Measurements from ENCODE around the gene CAMK1D.

Gene CAMK1D

DNA sequence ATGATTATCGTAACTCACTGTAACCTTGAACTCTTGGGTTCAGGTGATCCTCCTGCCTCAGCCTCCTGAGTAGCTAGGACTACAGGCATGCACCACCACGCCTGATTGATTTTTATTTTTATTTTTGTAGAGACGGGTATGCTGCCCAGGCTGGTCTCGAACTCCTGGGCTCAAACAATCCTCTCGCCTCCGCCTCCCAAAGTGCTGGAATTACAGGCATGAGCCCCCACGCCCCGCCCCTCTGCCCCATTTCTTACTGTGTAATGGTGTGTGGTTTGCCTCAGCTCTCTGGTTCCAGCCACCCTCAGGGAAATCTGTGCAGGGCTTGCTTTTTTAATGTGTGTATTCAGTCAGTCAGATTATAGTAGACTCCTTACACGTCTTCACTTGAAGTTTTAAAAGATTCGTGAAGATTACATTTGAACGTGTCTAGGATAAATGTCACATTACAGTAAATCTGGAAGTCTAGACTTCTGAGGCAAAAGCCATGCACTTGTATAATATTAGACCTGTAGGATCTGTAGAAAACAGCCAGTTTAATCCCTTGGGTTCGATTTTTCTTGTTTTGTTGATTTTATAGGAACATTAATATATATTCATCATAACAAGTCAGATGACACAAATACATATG lies 276.2 kb downstream of the CAMK1D start:
- DNase-seq (ENCODE audit: low read depth in 2 of 2), result no peak

DNA sequence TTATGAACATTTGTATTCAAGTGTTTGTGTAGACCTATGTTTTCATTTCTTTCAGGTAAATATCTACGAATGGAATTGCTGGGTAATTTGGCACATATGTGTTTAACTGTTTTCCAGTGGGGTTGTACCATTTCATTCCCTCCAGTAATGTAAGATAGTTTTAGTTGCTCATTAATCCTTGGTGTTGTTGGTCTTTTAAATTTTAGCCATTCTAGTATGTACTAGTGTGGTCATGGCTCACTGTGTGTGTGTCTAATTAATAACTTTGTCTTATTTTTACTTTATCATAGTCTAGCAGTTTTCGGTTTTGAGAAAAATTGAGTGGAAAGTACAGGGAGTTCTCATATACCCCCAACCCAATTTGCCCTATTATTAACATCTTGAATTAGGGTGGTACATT lies 278.8 kb downstream of the CAMK1D start:
- no peak for DNase-seq (ENCODE audit: low read depth in 2 of 2)

DNA sequence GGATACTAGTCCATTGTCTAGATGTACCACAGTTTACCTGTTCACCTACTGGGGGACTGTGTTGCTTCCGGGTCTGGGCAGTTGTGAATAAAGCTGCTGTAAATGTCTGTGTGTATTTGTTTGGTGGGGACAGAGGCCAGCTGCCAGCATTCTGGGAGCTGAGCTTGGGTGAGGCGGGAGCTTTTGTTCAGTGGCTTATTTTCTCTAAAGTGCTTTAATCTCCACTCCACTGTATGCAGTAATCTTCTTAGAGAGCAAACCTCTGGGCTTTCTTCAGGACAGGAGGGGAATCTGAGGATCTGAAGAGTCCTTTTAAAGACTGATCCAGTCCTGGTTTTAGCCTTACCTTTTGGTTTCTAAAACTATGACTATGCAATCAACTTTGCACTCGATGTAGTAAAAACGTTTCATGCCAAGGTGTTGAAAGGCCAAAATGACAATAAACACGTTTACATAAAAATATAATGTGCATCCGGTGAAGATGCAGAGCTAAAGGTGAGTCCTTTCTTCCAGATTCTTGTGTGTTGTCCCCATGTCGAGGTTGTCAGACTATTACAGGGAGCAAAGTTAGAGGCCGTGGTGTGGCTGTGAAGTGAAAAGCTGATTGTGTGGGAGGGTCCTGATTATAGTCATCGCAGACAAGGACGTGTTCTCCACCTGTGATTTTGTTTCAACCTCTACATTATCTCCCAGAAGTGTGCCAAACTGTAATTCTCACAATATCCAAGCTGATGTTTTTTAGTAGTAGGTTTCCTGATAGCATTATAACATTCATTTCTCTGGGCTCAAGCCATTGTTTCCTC lies 279.8 kb downstream of the CAMK1D start:
- no peak for DNase-seq (ENCODE audit: low read depth in 2 of 2)

DNA sequence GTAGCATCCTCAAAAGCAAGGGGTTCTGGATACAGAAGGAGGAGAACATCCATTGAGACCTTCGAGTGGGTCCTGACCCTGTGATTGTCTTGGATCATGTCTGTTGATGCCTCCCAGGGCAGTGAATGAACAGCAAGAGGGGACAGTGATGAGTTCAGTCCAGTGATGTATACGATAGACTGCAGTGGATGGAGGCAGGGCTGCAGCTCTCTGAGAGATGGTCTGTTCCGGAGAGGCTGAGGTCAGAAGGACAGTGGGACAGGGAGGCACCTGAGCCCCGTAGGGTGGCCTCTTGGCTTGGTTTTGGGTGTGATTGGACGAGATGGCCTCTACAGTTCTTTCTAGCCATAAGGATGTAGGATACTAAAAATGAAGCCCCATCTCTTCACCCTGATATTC lies 280.4 kb downstream of the CAMK1D start:
- DNase-seq (ENCODE audit: low read depth in 2 of 2), result no peak

DNA sequence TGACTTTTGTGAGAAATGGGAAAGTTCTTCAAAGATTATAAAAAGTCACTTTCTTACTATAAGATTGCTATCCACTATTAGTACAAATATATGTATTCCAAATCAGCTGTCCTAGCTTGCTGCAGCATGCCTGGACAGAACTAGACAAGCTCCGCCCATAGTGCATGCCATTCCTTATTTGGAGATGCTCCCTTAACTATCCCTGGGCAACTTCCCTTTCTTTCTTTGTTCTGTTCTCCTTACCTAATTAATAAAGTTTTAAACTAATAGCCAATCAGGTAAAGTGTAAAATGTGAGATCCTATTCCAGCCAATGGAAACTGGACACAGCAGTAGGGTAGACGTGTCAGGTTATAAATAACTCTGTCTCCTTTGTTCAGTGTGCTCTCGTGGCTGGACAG lies 281.9 kb downstream of the CAMK1D start:
- DNase-seq (ENCODE audit: low read depth in 2 of 2), result no peak

DNA sequence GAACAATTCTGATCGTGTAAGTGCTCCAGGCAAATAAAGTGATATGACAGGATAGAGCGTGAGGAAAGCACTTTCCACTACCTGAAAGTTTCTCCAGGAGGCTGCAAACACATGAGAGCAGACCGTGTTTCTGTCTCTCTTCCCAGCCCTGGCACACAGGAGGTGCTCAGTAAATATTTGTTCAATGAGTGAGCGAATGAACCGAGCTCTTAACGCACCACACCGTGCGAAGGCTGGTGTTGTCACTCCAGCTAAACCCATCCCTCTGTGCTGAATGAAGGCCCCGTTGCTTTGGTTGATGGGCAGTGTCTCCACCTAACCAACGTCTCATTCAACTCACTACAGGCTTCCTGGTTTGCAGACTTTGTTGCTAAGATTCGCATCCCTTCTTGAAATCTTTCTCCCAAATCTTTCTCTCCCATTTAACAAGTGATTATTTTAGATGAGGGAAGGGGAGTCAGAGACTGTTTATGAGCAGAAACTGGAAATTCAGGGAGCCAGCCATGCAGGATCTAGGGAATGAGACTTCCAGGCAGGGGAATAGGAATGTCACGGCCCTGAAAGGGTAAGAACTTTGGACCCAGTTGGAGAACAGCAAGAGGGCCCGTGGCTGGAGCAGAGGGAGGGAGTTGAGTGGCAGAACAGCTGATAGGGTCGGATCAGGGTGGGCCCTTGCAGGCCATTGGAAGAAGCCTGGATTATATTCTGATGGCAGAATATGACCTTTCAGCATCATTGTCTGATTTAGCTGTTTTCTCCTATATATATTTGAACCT lies 282.6 kb downstream of the CAMK1D start:
- no peak for DNase-seq (ENCODE audit: low read depth in 2 of 2)

DNA sequence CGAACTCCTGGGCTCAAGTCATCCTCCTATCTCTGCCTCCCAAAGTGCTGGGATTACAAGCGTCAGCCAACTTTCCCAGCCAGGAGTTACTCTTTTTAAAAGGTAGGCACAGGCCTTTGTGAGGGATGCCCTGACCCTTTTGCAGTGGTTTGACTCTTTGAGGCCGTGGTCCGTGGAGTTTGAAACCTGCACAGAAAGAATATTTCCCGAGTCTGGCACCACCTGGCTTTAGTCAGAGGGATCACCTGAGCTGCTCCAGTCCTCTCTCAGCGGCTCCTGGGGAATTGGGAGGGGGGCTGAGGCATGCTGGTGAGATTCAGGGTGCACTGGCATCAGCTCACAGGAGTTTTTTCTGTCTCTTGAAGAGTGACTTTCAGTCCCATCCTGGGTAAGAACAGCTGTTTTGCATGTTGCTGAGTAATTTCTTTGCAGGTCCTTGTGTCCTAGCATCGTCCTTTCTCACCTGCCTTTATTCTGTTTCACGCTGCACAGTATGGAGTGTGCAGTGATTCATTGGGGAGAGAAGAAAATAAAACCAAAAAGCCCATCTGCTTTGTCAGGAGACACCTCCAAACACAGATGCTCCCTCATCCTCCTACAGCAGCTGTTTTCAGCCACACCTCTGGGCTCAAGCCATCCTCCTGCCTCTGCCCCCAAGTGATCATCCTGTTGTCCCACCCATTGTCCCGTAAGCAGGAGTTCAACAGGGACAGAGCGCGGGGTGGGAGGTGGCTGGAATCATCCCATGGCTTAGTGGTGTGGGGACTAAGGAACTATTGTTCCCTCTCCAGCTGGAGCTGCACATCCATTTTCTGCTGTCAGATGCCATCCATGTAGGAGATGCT lies 284.7 kb downstream of the CAMK1D start:
- DNase-seq (ENCODE audit: low read depth in 2 of 2), result no peak

DNA sequence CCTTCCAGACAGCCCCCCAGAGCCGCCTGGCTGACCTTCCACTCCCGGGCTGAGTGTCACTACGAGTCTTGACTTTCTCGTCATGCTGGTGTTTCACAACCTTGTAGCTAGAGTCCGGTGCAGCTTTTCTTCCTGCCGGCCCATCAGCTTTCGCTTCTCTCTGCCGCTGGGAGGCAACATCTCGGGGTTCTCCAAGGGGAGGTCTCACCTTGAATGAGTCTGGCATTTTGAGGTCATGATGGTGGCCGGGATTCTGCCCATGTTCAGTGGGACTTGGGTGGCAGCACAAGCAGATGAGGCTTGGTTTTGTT lies 285.2 kb downstream of the CAMK1D start:
- DNase-seq (ENCODE audit: low read depth in 2 of 2), result no peak

DNA sequence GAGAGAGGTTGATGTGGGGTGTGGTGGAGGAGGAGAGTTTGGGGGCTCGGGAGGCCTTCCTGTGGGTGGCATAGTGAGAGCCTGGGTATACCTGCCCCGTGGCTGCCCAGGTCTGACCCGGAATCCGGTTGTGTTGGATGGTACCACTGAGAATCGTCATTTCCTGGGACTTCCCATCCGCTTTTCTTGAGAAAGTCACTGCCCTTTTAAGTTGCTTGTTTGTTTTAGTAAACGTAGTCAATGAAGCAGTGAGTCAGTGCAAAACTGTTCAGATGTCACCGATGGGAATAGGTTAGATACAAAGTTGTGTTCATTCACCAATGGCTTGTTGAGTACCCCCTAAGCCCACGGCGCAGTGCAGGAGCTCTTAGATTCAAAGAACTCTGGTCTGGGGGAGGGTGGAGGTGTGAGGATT lies 285.8 kb downstream of the CAMK1D start:
- DNase-seq (ENCODE audit: low read depth in 2 of 2), result no peak

DNA sequence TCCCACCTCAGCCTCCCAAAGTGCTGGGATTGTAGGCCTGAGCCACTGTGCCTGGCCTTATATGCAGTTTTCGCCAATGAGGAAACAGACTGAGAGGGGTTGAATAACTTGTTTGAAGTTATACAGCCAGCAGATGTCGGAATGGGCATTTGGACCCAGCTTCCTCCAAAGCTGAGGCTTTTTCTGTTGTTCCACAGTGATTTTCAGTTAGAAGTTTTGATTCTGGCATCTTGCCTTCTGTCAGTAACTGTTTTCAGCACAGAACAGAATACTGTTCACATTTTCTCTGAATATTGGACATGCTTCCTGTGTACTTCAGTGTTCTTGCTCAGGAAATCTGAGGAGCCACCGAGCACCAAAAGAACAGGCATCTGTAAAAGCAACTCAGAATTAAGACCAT lies 287.2 kb downstream of the CAMK1D start:
- no peak for DNase-seq (ENCODE audit: low read depth in 2 of 2)

DNA sequence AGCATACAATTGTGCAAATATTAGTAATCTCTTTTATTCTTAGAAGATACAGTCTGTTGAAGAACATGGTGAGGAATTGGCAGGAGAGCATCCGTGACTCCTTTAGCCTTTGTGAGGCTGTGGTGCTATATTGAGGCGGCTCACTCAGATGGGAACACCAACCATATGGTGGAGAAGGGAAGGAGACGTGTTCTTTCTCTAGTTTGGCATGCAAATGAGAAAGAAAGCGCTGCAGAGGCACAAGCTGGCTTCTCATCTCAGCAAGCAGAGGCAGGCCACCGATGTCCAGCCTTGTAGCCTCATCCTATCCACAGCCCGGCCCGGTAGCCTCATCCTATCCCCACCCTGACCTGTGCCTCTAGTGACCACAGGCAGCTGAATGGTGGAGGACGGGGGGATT lies 288.3 kb downstream of the CAMK1D start:
- DNase-seq (ENCODE audit: low read depth in 2 of 2), result no peak

DNA sequence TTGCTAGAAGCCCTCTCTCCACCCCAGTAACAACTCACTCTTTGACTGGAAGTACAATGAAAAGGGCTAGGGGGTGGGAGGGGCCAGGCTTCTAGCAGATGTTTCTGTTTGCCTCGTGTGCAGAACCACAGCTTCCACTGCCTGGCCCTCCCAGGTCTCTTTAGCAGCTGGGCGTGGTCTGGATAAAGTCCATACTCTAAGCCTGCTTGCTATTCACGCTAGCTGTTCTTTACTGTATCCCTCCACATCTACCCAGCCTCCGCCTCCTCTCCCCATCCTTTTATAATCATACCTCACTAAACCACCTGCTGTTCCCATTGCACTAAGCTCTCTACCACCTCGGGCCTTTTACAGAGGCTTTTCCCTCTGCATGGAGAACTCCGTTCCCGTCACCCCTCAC lies 288.8 kb downstream of the CAMK1D start:
- no peak for DNase-seq (ENCODE audit: low read depth in 2 of 2)

DNA sequence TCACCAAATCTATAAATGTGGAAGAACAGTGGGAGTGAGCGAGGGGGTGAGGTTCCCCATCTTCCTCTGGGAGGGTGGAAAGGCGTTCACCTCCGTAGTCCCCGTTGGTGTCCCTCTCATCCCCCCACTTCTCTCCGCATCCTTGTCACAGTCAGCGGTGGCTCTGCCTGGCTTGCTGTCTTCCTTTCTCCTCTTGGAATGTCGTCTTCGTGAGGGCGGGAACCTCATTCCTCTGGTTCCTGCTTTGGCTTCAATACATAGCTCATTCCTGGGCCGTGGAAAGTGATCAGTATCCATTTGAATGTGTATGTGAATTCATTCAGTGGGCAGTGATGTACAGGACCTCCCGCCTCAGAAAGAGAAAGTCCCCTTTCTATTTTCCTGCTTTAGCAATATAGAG lies 289.4 kb downstream of the CAMK1D start:
- DNase-seq (ENCODE audit: low read depth in 2 of 2), result no peak

DNA sequence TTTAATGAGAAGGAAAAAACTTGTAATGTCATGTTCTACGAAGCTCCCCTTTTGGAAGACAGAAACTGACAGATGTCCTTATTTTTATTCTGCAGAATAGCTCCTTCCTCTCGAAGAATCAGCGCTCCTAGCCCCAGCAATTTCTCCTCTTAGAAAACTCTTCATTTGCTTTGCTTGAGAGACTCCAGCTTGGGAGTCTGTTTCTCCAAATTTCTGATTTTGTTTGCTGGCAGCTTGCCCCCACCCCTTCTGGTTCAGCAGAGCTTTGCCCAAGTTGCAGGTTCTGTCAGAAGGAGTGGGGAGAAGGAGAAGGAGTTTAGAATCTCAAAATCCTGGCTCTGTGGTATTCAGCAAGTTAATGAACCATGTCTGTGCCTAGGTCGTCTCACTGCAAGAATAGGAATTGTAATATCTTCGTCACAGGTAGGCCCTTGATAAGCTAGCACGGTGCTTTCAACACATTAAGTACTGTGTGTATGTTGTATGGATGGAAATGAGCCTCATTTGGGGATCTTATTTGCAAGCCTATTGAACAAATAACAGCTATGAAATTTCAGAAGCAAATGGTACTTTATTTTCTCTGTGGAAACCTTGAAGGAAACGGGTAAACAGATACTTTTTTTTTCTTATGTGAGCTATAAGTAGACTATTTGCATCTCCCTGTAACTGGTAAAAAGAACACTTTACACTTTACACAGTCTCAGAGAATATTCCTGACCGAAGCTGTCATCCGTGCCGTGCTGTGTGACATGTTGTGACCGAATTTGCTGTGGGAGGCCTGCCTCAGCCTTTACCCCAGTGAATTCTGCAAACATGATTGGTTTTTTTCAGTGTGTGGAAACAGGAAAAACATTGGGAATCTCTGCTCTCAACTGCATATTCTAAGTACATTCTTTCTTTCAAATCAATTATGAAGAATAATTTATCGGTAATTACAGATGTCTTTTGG lies 290.9 kb downstream of the CAMK1D start:
- DNase-seq (ENCODE audit: low read depth in 2 of 2), result no peak

DNA sequence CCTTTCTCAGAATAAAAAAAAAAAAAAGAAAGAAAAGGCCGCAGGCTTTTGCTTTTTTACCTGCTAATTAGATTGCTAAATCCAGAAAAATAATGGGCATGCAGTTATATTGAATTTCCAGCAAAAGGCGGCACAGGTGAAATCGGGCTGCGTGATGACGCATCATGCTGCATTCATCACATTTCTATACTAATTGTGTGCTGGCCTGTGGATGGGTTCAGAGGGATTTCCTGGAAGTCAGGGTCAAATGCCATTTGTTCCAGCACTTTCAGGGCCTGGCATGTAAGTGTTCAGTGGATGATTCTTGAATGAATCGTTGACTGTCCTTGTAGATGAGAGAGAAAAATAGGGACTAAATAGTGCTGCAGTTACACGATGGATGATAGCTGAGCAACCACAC lies 292.7 kb downstream of the CAMK1D start:
- DNase-seq (ENCODE audit: low read depth in 2 of 2), result no peak

DNA sequence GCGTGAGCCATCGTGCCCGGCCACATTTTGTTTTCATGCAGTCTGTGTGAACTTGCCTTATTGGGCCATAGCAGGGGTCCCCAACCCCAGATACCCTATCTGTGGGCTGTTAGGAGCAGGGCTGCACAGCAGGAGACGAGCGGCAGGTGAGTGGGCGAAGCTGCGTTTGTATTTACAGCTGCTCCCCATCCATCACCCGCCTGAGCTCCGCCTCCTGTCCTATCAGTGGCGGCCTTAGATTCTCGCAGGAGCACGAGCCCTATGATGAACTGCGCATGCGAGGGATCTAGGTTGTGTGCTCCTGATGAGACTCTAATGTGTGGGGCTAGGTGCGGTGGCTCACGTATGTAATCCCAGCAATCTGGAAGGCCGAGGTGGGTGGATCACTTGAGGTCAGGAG lies 293.9 kb downstream of the CAMK1D start:
- no peak for DNase-seq (ENCODE audit: low read depth in 2 of 2)

DNA sequence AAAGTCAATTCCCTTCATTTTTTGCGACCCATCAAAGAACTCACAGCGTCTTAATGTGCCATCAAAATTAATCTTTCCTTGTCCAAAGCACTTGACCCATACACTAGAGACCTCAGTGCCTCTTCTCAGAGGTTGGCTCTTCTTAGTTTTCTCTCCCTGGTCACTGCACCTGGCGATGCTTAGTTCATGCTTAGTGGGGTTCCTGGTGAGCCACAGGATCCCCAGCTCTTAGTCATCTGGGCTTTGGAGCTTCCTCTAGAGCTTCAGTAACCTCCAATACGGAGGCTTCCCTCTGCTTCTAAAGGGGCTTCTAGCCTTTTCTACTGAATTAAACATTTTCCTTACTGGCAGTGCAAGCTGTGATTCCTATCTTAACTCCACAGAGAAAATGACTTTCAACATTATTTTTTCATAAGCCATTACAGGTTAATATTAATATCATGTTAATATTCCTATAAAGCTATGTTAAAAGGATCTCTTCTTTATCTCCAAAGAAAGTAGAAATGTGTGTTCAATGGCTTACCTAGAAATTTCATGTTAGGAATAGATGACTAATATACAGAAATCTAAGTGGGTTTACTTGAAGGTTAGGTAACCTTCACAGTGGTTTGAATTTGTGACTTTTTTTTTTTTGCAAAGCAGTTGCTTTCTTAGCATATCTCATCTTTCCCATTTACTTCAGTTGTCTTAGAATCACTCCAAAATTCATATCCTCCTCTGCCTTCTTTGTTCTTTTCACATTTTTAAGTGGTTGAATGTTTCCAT lies 295.2 kb downstream of the CAMK1D start:
- DNase-seq (ENCODE audit: low read depth in 2 of 2), result no peak

DNA sequence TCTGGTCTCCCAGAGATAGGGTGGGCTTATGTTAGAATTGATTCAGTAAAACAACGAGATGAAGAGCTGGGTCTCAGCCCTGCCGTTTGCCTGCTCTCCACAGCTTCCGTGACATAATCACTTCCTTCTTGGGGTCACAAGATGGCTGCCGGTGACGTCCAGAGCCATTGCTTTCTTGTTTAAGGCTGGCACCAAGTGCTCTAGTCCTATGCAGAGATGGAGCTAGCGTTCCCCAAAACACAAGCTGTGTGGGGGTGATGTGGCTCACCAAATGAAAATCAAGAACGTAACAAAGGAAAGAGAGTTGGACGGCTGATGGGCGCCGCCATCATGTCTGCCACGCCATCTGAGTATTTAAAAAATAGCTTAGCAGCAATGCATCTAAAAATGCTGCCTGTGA lies 296.1 kb downstream of the CAMK1D start:
- no peak for DNase-seq (ENCODE audit: low read depth in 2 of 2)

DNA sequence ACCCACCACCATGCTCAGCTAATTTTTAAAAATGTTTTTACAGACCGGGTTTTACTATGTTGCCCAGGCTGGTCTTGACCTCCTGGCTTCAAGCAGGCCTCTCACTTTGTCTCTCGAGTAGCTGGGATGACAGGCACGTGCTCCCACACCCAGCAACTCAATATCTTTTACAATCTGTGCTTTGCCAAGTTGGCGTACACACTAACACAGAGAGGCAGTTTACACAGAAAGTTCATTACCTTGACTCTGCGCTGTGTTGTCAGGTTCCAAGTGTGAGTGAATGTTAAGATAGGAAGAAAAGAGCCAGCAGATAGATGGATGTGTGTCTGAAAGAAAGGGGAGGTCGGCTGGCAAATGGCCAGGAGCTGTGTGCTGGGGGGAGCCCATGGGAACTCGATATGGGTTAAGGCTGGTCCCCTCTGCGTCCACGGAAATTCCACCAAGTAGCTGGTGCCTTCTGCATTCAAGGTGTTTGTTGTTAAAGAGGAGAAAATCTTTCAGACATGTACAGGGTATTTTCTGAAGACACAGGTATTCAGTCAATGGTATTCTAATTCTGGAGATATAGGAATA lies 299.8 kb downstream of the CAMK1D start:
- no peak for DNase-seq (ENCODE audit: low read depth in 2 of 2)

DNA sequence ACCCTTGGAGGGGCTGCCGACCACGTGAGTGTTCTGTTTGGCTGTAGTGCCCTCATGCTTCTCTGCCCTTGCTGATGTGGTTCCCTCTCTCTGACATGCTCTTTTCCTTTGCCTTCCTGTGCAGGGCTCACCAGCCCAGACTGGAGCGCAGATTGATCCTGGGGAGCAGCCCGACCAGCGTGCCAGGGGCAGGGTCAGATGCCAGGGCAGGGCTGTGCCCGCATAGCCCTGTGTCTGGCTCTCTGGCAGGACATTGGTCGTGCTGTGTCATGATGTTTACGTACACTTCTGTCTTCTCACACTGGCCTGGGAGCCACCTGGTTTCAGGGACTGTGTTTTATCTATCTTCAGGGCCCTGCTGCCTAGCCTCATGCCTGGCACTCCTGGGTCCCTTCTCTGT lies 300.8 kb downstream of the CAMK1D start:
- no peak for DNase-seq (ENCODE audit: low read depth in 2 of 2)

All from stimulated activated CD8-positive, alpha-beta memory T cell treated with anti-CD3 and anti-CD28 coated beads, Interleukin-15, amount 100 ng/mL, for 4 hours (primary cell).